ENCODE results near the gene MAVS.

Gene MAVS

DNA sequence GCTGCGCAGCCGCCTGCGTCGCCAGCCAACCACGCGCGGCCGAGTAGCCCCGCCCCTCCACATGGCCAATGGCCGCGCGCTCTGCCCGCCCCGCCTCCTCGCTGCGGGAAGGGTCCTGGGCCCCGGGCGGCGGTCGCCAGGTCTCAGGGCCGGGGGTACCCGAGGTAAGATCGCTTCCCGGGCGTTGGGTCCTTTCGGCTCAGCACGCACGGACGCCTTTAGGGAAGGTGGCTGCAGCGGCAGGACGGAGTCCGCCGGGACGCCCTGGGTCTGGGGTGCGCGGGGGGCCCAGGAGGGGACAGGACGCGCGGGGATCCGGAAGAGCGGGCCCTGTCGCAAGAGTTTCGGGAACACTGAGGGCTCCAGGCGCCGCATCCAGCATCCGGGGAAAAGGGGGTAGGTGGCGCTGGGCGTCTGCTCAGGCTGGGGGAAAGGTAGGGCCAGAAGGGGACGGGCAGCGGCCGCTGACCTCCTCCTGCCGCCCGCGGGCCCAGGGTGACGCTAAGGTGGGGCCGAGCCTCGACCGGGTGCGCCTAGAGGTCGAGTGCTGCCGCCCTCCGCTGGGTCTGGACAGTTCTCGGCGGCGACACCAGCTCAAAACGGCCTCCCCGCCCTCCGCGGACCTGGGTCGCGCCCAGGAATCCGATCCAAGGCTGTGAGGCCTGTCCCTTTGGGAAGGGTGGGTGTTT, at the start of gene MAVS:
MAVS (plus strand) TSS at position 95 of the 689 bp plus-strand sequence. CDS start 7,791 bp downstream, outside the sequence.
- peak; percentile 89 for DNase-seq

DNA sequence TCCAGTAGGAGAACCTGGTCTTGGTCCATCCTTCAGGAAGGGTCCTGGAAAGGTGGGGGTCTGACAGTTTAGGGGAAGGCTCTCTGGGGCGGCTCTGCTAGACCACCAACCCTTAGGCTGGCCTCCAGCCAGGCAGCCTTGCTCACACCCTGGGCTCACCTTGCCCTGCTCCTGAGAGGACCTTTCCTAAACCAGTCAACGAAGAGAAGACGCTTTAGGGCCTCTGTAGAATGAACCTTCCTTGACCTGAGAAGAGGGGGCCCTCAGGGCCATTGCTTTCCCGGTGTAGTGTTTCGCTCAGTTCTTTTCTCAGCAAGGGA, 49.4 kb upstream of the MAVS start:
- DNase-seq, result no peak

DNA sequence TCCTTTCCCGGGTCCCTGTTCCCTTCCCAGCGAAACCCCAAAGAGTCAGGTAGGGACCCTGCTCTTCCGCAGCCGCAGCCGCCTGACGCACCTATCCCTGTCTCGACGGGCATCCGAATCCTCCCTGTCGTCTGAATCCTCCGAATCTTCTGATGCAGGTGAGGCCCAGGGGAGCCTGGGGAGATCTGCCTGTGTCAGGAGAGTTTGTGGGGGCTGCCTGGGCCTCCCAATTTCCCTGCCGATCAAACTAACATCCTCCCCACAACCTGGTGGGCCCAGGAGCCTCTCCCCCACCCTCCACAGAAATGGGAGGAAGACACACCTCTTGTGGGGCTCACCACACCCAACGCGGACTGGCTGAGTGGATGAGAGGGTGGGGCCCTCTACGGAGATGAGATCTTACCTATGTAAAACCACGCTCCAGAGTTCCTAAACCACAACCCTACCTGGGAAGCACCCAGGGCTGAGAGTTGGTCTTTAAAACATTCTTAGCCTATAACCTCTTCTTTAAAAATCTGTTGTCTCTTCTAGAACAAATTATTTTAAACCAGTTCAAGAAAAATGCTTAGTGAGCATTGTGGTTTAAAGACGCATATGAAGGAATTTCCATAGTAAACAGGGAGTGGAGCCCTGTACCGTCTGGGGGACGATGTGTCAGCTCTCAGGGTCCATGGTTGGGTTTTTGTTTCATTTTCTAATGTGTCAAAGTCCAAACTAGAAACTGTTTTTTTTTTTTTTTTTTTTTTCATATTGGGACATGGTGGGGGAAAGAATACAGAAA, 48.9 kb upstream of the MAVS start:
- peak; percentile 38 for DNase-seq

DNA sequence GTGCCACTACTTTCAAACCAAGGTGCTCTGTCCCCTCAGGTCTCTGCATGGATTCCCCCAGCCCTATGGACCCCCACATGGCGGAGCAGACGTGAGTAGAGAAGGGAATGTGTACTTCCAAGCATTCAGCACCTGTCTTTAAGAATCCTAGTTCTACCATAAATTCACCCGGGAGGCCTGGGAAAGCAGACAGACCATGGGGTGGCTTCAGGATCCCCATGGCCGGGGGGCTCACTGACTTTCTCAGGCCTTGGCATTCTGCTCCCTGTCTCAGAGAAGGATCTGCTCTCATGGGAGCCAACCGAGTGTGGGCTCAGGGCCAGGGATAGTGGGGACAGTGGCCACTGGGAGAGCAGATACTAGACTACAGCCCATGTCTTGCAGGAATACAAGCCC, 48.3 kb upstream of the MAVS start:
- no peak for DNase-seq

DNA sequence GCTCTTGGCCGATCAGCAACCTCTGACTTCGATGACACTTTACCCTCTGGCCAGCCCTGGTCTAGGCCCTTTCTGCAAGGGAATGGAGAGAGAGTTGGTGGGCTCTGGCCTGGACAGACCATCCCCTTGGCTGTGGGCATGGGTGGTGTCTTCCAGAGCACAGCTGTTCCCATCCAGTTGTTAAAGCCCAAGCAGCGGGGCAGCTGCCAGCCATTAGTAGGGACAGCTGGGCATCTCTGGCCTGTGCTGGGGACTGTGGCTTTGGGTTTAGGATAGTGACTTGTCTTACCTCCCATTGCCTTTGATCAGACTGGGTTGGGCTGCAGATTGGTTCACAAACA, 47.8 kb upstream of the MAVS start:
- no peak for DNase-seq

DNA sequence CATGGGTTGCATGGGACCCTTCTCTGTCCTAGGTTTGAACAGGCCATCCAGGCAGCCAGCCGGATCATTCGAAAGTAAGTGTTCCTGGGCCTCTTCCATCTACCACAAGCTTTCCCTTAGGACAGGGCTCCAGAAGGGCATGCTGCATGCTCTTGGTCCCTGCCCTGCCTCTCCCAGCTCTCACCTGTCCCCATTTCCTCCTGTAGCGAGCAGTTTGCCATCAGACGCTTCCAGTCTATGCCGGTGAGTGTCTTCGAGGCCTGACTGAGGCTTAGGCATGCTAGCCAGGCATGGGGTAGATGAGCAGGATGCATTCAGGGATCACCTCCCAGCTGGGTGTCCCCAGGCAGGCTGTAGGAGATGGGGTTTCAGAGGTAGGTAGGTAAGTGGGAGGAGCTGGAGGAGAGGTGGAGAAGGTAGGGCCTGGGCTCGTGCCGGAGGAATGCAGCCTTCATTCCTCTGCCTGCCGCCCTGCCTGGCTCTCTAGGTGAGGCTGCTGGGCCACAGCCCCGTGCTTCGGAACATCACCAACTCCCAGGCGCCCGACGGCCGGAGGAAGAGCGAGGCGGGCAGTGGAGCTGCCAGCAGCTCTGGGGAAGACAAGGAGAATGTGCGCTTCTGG, 46.3 kb upstream of the MAVS start:
- no peak for DNase-seq

DNA sequence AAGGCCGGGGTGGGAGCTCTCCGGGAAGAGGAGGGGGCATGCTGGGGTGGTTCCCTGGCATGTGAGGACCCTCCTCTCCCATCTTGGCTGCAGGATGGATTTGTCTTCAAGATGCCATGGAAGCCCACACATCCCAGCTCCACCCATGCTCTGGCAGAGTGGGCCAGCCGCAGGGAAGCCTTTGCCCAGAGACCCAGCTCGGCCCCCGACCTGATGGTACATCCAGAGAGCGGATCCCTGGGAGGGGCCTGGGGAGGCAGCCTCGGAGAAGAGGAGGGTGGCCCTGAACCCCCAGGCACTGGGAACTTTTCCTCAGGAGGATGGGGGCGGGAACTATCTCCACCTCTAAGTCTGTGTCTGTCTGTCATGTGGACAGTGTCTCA, 45.8 kb upstream of the MAVS start:
- no peak for DNase-seq

DNA sequence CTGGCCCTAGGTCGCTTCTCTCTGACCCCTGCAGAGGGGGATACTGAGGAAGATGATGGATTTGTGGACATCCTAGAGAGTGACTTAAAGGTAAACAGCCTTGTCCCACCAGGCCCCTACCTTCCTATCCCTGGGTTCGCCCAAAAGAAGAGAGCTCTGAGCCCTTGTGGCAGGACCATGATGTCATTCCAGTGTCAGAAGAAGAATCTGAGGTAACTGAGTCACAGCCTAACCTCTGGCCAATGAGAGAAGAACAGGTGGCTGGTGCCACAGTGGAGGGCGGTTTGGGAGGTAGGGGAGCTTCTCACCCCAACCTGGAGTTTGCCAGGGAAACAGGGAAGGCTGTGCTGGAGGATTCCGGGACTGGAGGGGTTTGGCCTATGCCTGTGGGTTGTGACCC, 45.3 kb upstream of the MAVS start:
- no peak for DNase-seq

DNA sequence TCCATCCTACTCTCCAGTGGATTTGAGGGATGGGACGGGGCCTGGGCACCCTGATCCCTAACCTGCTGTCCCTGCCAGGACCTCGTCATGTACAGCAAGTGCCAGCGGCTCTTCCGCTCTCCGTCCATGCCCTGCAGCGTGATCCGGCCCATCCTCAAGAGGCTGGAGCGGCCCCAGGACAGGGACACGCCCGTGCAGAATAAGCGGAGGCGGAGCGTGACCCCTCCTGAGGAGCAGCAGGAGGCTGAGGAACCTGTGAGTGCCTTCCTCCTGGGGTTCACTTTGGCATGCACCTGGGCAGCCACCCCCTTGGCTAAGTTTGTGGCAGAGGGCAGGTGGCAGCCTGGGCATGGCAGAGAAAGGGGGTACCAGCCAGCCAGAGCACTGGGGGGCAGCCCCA, 44.8 kb upstream of the MAVS start:
- no peak for DNase-seq

DNA sequence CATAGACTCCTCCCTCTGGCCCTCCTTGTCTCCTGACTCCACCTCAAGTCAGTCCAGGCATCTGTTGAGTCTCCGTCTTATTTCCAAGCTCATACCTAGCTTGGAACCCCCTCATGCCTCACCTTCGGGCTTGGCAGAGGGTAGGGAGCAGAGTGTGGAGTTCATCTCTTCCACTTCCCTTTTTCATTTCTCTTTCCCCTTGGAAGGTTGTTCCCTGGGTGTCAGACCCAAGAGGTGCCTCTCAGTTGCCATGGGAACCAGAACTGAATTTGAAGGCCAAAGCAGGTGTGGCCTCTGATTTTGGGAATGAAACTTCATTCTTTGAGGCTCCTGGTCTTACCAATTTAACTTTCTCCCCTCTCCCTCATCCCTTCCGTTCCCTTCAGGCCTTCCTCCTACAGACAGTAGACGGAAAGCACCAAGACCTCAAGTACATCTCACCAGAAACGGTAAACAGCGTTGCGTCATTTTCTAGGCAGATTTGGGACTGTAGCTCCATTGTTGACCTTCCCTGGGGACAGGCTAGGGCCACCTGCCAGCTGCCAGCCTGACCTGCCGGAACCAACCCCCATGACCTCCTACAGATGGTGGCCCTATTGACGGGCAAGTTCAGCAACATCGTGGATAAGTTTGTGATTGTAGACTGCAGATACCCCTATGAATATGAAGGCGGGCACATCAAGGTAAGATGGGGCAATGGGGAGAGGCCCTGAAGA, 44.0 kb upstream of the MAVS start:
- no peak for DNase-seq

DNA sequence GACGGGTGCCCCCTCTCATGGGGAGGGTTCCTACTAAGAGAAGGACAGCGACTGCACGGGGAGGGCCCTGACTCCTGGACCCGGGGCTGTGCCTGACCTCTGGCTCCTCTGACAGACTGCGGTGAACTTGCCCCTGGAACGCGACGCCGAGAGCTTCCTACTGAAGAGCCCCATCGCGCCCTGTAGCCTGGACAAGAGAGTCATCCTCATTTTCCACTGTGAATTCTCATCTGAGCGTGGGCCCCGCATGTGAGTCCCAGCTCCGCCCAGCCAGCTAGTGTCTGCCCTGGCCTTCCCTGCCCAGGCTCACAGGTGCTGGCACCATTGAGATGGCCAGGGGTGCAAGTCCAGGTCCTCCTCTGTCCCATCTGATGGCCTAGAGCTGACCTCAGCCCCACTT, 43.3 kb upstream of the MAVS start:
- no peak for DNase-seq

DNA sequence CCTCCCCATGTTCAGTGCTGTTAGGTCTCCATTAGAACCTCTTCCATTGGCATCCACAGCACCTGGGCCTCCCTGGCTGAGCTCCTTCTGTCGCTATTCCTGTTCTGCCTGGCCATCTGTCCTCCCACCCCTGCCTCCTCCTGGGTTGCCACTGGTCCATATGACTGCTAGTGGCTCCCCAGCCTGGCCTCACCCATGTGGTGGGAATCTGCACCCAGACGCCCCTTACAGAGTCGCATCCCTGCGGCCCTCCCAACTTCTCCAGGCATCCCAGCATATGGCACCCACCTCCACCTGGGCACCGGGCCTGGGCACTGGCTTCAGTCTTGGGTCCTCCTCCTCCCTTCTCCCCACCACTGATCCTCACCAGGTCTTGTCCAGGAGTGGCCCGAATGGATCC, 42.8 kb upstream of the MAVS start:
- DNase-seq, result no peak

DNA sequence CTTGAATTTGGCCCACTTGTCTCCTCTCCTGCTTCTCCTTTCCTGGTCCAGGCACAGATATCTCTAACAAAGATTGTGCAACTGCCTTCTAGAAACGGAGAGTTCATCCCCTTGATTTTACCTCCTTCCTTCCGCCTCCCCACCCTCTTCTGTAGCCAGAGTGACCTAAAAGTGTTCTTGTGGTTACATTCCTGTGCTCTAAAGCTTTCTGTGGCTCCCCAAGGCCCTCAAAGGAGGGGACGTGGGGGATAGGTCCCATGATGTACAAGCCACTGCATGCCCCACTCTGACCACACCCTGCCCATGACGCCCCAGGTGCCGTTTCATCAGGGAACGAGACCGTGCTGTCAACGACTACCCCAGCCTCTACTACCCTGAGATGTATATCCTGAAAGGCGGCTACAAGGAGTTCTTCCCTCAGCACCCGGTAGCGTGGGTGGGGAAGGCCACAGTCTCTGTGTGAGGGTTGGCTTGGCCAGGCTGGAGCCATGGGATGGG, 42.3 kb upstream of the MAVS start:
- no peak for DNase-seq

DNA sequence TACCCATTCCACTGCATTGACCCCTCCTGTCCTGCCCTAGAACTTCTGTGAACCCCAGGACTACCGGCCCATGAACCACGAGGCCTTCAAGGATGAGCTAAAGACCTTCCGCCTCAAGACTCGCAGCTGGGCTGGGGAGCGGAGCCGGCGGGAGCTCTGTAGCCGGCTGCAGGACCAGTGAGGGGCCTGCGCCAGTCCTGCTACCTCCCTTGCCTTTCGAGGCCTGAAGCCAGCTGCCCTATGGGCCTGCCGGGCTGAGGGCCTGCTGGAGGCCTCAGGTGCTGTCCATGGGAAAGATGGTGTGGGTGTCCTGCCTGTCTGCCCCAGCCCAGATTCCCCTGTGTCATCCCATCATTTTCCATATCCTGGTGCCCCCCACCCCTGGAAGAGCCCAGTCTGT, 41.9 kb upstream of the MAVS start:
- DNase-seq, result no peak

DNA sequence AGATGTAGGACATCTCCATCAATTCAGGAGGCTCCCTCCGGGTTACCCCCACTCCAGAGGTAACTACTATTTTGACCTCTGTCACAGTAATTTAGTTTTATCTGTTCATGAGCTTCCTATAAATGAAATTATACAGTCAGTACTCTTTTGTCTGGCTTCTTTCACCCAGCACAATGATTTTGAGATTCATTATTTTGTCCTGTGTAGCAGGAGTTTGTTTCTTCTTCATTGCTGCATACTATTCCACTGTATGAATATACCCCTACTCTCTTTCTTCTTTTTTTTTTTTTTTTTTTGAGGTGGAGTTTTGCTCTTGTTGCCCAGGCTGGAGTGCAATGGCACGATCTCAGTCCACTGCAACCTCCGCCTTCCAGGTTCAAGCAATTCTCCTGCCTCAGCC, 38.1 kb upstream of the MAVS start:
- no peak for DNase-seq

DNA sequence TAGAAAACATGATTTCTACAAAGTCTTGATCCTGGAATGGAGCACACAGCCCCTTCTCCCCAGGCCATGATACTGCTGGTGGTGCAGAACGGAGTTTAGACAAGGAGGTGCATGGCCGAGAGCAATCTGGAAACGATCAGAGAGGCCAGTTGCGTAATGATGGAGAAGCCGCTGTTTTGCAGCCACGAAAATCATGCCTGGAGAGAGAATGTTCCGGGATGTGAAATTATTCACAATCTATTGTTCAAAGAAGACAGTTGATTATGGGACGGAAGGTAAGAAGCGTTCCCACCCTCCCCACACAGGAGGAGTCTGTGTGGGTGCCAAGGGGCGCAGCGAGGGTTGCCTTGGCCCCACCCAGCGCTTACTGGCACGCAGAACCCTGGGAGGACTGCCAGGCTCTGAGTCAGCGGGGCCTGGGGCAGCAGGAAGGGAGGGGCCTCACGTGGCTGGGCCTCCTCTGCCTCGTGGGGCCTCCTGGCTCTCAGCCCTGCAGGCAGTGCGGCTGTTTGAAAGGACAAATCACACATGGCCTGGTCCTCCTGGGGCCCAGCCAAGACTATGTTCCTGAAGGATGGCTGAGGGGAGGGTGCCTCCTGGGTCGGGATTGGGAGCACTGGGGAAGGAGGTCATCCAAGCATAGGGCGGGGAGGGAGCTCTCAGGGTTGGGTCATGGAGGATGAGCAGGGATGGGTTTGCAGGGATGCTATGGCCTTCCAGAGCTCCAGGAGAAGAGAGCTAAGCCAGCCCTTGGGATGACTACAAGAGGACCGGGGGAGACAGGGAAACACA, 35.0 kb upstream of the MAVS start:
- DNase-seq, result peak; percentile 94

DNA sequence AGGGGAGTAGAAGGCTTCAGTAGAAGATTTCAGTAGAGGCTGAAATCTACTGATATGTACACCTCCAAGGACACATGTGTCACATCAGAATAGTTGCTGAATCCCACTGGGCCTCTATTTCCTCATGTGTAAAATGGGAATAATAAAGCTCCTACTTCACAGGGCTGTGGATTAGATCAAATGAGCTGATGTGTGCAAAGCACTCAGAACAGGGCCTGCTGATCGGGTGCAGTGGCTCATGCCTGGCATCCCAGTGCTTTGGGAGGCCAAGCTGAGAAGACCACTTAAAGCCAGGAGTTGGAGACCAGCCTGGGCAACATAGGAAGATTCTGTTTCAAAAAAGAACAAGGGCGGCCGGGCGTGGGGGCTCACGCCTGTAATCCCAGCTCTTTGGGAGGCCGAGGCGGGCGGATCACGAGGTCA, 34.4 kb upstream of the MAVS start:
- no peak for DNase-seq

DNA sequence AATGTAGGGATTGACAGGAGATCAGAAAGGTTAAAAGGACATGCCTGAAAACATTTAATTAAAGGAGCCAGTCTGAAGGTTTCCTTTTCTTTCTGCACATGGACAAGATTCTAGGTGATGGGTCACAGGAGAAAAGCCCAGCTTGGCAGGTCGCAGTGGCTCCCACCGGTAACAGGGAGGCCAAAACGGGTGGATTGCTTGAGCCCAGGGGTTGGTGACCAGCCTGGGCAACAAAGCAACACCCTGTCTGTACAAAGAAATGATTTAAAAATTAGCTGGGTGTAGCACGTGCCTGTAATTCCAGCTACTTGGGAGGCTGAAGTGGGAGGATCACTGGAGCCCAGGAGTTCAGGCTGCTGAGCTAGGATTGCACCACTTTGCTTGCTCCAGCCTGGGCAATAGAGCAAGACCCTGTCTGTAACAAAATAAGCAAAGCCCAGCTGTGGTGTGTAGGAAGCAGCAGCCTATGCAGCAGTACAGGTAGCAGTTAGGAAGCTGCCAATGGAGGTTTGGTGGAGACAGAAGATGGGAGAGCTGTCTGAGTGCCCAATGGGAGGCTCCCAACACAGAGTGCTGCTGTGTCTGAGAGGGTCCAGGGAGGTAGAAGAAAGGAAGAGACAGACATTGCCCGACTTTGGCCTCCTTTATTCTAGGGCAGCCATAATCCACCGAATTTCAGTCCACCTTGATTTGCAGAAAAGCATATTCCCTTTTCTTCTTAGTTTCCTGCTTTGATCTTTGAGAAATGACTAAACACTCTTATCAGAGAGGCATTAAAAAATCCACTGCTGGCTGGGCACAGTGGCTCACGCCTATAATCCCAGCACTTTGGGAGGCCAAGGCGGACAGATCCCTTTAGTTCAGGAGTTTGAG, 33.4 kb upstream of the MAVS start:
- DNase-seq, result no peak

DNA sequence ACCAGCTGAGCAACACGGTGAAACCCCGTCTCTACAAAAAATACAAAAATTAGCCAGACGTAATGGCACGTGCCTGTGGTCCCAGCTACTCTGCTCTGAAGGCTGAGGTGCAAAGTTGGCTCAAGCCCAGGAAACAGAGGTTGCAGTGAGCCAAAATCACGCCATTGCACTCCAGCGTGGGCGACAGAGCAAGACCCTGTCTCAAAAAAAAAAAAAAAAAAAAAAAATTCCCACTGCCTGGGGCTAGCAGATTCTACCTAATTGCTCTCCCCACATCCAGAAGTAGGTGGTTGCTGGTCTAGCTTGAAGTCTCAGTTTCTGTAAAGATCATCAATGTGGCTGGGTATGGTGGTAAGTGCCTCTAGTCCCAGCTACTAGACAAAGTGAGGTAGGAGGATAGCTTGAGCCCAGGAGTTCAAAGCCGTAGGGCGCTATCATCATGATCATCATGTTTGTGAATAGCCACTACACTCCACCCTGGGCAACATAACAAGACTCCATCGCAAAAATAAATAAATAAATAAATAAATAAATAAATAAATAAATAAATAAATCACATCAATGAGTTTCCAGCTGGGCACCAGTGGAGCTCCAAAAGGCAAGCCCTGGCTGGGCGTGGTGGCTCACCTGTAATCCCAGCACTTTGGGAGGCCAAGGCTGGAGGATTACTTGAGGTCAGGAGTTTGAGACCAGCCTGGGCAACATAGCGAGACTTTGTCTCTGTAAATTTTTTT, 32.6 kb upstream of the MAVS start:
- no peak for DNase-seq

DNA sequence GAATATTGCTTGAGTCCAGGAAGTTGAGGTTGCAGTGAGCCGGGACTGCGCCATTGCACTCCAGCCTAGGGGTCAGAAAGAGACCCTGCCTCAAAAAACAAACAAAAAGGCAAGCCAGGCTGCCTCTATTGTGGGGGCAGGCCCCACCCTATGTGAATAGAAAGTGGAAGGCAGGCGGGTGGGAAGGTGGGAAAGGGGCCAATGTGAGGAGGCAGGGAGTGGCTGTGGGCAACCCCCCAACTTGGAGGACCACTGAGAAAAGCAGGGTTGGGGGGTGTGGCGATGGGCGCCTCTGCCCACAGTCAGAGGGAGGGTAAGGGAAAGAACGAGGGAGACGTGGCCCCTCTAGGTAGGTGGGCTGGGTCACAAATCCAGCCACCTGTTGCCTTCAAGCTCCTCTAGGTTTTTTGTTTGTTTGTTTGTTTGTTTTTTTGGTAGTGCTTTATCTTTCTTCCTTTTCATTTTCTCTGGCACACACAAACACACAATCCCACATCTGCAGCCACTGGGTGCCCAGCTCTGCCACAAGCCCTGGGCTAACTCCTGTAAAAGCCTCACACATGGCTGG, 31.6 kb upstream of the MAVS start:
- no peak for DNase-seq

All from stimulated activated CD4-positive, alpha-beta T cell treated with anti-CD3 and anti-CD28 coated beads, Interleukin-4, amount 100 ng/mL, for 1 hour (primary cell).